Lung microvascular endothelial cell (primary cell): ENCODE data around the gene SRGAP1. TPM values are rescaled to one million over a fixed set of nuclear protein-coding genes. Genes with fewer than 3 reads are reported as not detected.

Source experiments
- DNase-seq, 2 donors: peaks; one replicate each; pipeline versions ENCODE4 v3.0.0 to v3.0.0-alpha.2; 2010; ENCODE audit warnings: low read depth in 2 of 2
- total RNA-seq: library from RNA; depleted of rRNA; stranded (reverse); fragments of >200 nt; gene quantifications from 2 replicates; pipeline ENCODE4 v1.2.1, GENCODE V29; 2014

SRGAP1 gene
- total RNA-seq, 1 donor from 2014 or later = 2.2 TPM

- no peak for DNase-seq
Measured at GRCh38 chr12:64082866-64083268, 238.4 kb downstream of the SRGAP1 start.

- DNase-seq = peak; percentile 76 to 82
Measured at GRCh38 chr12:64083285-64084210, 239.0 kb downstream of the SRGAP1 start.

GRCh38 chr12:64085154-64085553, 240.7 kb downstream of the SRGAP1 start:
- DNase-seq = no peak

GRCh38 chr12:64085996-64086395, 241.5 kb downstream of the SRGAP1 start:
- DNase-seq = no peak

GRCh38 chr12:64086946-64087345, 242.4 kb downstream of the SRGAP1 start:
- DNase-seq = no peak

GRCh38 chr12:64087761-64088160, 243.3 kb downstream of the SRGAP1 start:
- no peak for DNase-seq

GRCh38 chr12:64088431-64089349, 244.2 kb downstream of the SRGAP1 start:
- peak; percentile 97 for DNase-seq

GRCh38 chr12:64090047-64090446, 245.5 kb downstream of the SRGAP1 start:
- DNase-seq = peak in 1 of 2 donors; percentile 56

GRCh38 chr12:64091186-64091585, 246.7 kb downstream of the SRGAP1 start:
- no peak for DNase-seq

- no peak for DNase-seq
Measured at GRCh38 chr12:64092507-64093196, 248.2 kb downstream of the SRGAP1 start.

GRCh38 chr12:64093689-64094088, 249.2 kb downstream of the SRGAP1 start:
- no peak for DNase-seq

GRCh38 chr12:64097366-64098105, 253.0 kb downstream of the SRGAP1 start:
- DNase-seq = peak; percentile 9 to 74

GRCh38 chr12:64098709-64099354, 254.3 kb downstream of the SRGAP1 start:
- DNase-seq = peak; percentile 87 to 88

- DNase-seq = peak; percentile 26 to 93
Measured at GRCh38 chr12:64099397-64099796, 254.9 kb downstream of the SRGAP1 start.

GRCh38 chr12:64102339-64102738, 257.8 kb downstream of the SRGAP1 start:
- DNase-seq = no peak

GRCh38 chr12:64103825-64104740, 259.6 kb downstream of the SRGAP1 start:
- DNase-seq = peak in 1 of 2 donors; percentile 25

- no peak for DNase-seq
Measured at GRCh38 chr12:64105026-64105425, 260.5 kb downstream of the SRGAP1 start.

- DNase-seq = no peak
Measured at GRCh38 chr12:64107776-64108175, 263.3 kb downstream of the SRGAP1 start.

GRCh38 chr12:64109706-64110105, 265.2 kb downstream of the SRGAP1 start:
- no peak for DNase-seq
